ENCODE measurements around the gene CHAF1A.

CHAF1A gene

DNA sequence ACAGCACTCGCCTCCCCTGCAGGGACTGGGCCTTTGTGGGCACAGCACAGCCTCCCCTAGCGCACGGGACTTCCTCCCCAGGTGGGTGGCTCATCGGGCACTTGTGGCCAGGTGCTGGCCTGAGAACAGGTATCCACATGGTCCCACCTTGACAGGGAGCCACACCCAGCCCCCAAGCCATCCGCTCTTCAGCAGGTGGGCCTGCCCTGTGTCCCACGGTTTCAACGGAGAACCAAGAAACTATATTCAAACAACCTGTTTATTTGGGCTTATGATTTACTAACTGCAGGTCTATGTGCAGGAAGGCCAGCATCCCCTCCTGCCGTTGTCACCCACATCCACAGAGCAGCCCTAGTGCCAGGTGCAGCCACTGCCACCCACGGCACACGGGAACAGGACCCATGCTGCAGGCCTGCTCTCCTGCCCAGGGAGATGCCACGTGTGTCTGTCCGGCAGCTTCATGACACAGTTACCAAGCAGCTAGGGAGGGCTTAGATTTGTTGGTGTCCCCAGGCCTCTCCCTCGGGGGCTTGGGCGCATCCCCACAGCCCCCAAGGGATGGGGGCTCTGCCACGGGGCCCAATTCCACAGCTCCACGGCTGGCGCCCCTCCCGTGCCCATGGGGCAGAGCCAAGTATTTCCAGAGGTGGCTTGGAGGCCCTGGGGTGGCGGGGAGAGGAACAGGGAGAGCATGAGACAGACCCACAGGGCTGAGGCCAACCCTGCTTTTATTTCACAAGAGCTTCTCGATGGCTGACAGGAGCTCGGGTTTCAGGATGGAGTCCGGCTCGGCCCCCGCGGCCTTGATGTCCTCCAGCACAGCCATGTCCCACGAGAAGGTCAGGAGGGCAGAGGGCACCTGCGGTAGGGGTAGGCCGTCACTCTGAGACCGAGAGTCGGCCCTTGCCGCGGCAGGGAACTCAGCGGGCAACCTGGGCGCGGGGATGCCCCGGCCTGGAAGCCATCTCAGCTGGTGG lies 42.6 kb downstream of the CHAF1A start:
- Histone ChIP-seq H3K36me3 (ENCODE audit: insufficient read depth, low read length) (peaks cover 76% of the 10 kb centered on the region; the same call in 1 of the 2 replicates), H3K9me2 (replicated peaks; ENCODE audit: low read depth, low read length) (no peaks in the 10 kb centered on the region), H2AFZ (ENCODE audit: low read length) (no peak overlapping the region), H3K4me3 (ENCODE audit: low read length, poor library complexity, severe bottlenecking) (no peak overlapping the region), H3K9me3 (ENCODE audit: insufficient read depth, low read depth, low read length) (no peaks in the 10 kb centered on the region), H3K4me2 (ENCODE audit: low read depth, low read length, poor library complexity, severe bottlenecking) (no peak overlapping the region), H3K4me1 (ENCODE audit: insufficient read depth, low read length, poor library complexity, severe bottlenecking) (no peaks in the 10 kb centered on the region), H3K9ac (ENCODE audit: low read depth, low read length, poor library complexity, severe bottlenecking) (no peak overlapping the region), H4K20me1 (ENCODE audit: insufficient read depth, low read length, poor library complexity, severe bottlenecking) (no peaks in the 10 kb centered on the region), H3F3A (ENCODE audit: low read depth) (no peaks in the 10 kb centered on the region), H3K27me3 (ENCODE audit: insufficient read depth, low read length, poor library complexity, severe bottlenecking) (no peaks in the 10 kb centered on the region), H3K79me2 (ENCODE audit: insufficient read depth, low read length) (no peaks in the 10 kb centered on the region)
- no peak for TF ChIP-seq EZH2phosphoT487 (IDR thresholded peaks at IDR 0.05; ENCODE audit: borderline replicate concordance)
- TF ChIP-seq, protein P1, sequence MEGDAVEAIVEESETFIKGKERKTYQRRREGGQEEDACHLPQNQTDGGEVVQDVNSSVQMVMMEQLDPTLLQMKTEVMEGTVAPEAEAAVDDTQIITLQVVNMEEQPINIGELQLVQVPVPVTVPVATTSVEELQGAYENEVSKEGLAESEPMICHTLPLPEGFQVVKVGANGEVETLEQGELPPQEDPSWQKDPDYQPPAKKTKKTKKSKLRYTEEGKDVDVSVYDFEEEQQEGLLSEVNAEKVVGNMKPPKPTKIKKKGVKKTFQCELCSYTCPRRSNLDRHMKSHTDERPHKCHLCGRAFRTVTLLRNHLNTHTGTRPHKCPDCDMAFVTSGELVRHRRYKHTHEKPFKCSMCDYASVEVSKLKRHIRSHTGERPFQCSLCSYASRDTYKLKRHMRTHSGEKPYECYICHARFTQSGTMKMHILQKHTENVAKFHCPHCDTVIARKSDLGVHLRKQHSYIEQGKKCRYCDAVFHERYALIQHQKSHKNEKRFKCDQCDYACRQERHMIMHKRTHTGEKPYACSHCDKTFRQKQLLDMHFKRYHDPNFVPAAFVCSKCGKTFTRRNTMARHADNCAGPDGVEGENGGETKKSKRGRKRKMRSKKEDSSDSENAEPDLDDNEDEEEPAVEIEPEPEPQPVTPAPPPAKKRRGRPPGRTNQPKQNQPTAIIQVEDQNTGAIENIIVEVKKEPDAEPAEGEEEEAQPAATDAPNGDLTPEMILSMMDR (conservative IDR thresholded peaks at IDR 0.05; ENCODE audit: low read length) = no peak

DNA sequence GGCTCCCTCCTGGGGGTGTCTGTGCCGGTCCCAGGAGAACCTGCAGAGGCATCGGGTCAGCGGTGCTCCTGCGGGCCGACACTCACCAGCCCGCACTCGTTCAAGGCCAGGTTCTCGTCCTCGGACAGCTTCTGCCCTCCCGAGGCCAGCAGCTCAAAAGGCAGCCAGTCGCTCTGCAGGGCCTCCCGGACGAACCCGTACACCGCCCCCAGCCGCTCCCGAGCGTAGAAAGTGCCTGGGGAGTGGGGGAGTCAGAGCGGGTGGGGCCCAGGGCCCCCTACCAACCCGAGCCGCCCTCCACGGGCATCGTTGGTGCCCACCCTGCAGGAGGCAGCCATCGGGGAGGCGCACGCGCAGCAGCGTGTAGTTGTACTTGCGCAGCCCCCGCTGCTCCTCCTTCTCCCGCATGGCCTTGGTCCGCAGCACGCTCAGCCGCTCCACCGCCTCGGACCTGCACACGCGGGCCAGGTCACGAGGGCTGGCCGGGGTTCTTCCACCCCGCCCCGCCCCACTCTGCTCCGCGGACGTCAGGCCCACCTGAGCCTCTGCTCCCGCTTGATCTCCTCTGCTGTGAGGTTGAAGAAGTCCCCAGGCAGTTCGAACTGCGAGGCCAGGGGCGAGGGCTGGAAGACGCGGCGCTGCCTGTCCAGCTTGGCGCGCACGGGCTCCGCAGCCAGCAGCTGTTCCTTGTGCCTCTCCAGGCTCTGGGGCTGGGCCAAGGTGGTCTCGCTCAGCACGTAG lies 43.7 kb downstream of the CHAF1A start:
- no peaks in the 10 kb centered on the region for H3K9me2 ChIP-seq (replicated peaks; ENCODE audit: low read depth, low read length)
- H3F3A ChIP-seq (ENCODE audit: low read depth) = no peaks in the 10 kb centered on the region
- no peak overlapping the region for H3K4me2 ChIP-seq (ENCODE audit: low read depth, low read length, poor library complexity, severe bottlenecking)
- H3K4me3 ChIP-seq (ENCODE audit: low read length, poor library complexity, severe bottlenecking) = no peak overlapping the region
- H4K20me1 ChIP-seq (ENCODE audit: insufficient read depth, low read length, poor library complexity, severe bottlenecking) = no peaks in the 10 kb centered on the region
- no peak overlapping the region for H2AFZ ChIP-seq (ENCODE audit: low read length)
- no peak overlapping the region for H3K9ac ChIP-seq (ENCODE audit: low read depth, low read length, poor library complexity, severe bottlenecking)
- peaks cover 69% of the 10 kb centered on the region; the same call in 1 of the 2 replicates for H3K36me3 ChIP-seq (ENCODE audit: insufficient read depth, low read length)
- TF ChIP-seq EZH2phosphoT487 (IDR thresholded peaks at IDR 0.05; ENCODE audit: borderline replicate concordance) = no peak
- TF ChIP-seq, protein P1 (conservative IDR thresholded peaks at IDR 0.05; ENCODE audit: low read length) = no peak
- no peaks in the 10 kb centered on the region for H3K79me2 ChIP-seq (ENCODE audit: insufficient read depth, low read length)
- no peaks in the 10 kb centered on the region for H3K4me1 ChIP-seq (ENCODE audit: insufficient read depth, low read length, poor library complexity, severe bottlenecking)
- H3K27me3 ChIP-seq (ENCODE audit: insufficient read depth, low read length, poor library complexity, severe bottlenecking) = no peaks in the 10 kb centered on the region
- no peaks in the 10 kb centered on the region for H3K9me3 ChIP-seq (ENCODE audit: insufficient read depth, low read depth, low read length)

DNA sequence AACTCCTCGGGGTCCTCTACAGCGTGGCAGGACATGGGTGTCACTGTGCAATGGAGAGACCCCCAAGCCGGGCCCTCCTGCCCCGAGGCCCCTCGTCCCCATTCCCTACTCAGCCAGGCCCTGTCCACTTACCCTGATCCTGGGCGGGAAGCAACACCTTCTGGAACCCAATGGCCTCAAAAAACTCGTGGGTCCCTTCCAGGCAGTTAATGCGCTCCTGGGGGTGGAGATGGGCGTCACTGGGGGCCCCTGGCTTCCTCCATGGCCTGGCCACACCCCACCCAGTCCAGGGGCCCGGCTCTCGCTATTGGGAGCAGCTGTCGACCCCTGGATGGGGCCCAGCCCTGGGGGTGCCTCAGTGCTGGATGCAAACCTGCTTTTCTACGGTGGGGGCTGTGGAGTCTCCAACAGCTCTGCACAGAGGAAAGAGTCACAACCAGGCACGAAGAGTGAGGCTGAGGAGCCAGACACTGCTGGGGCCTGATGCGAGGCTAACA lies 44.3 kb downstream of the CHAF1A start:
- Histone ChIP-seq H3K79me2 (ENCODE audit: insufficient read depth, low read length) (no peaks in the 10 kb centered on the region), H3K4me2 (ENCODE audit: low read depth, low read length, poor library complexity, severe bottlenecking) (no peak overlapping the region), H3K27me3 (ENCODE audit: insufficient read depth, low read length, poor library complexity, severe bottlenecking) (no peaks in the 10 kb centered on the region), H3F3A (ENCODE audit: low read depth) (no peaks in the 10 kb centered on the region), H3K4me1 (ENCODE audit: insufficient read depth, low read length, poor library complexity, severe bottlenecking) (no peaks in the 10 kb centered on the region), H3K4me3 (ENCODE audit: low read length, poor library complexity, severe bottlenecking) (no peak overlapping the region), H3K9me2 (replicated peaks; ENCODE audit: low read depth, low read length) (no peaks in the 10 kb centered on the region), H3K36me3 (ENCODE audit: insufficient read depth, low read length) (peaks cover 69% of the 10 kb centered on the region; the same call in 1 of the 2 replicates), H2AFZ (ENCODE audit: low read length) (no peak overlapping the region), H4K20me1 (ENCODE audit: insufficient read depth, low read length, poor library complexity, severe bottlenecking) (no peaks in the 10 kb centered on the region), H3K9ac (ENCODE audit: low read depth, low read length, poor library complexity, severe bottlenecking) (no peak overlapping the region), H3K9me3 (ENCODE audit: insufficient read depth, low read depth, low read length) (no peaks in the 10 kb centered on the region)
- TF ChIP-seq EZH2phosphoT487 (IDR thresholded peaks at IDR 0.05; ENCODE audit: borderline replicate concordance) = no peak
- TF ChIP-seq, protein P1 (conservative IDR thresholded peaks at IDR 0.05; ENCODE audit: low read length) = no peak
